Brain microvascular endothelial cell (primary cell): ENCODE results near the gene ADGRA1.

Source experiments
- DNase-seq: peaks from one replicate; pipeline ENCODE4 v3.0.0-alpha.2; 2020
- H3K27ac ChIP-seq: fragments of 250-450 bp; sonication (Bioruptor Pico); 2 replicates; pipeline ENCODE4 v1.5.1; 2020; ENCODE audit warnings: mild to moderate bottlenecking, moderate library complexity
- H3K27me3 ChIP-seq: fragments of 250-450 bp; sonication (Bioruptor Pico); replicated peaks from 2 replicates; pipeline ENCODE4 v1.5.1; 2020; ENCODE audit warnings: mild to moderate bottlenecking
- H3K36me3 ChIP-seq: fragments of 250-450 bp; sonication (Bioruptor Pico); replicated peaks from 2 replicates; pipeline ENCODE4 v1.5.1; 2020; ENCODE audit warnings: mild to moderate bottlenecking
- H3K4me3 ChIP-seq: 2 replicates; pipeline ENCODE4 v1.5.1; 2011; ENCODE audit warnings: low read depth, mild to moderate bottlenecking, control low read depth, low read length, moderate library complexity
- CTCF ChIP-seq: IDR thresholded peaks from 2 replicates; pipeline ENCODE4 v1.5.1; 2011; ENCODE audit warnings: low read depth, mild to moderate bottlenecking, moderate library complexity, low read length, control low read depth, inconsistent platforms; ENCODE audit errors: missing control alignments
- in situ Hi-C: cut with HindIII; loops from 2 replicates; pipeline ENCODE4 v1.10.0; 2017; ENCODE audit warnings: low sequenced_read_pairs, low pct_ligation_motif_present

Gene ADGRA1

GRCh38 chr10:133087679-133088178 is at the start of gene ADGRA1:
ADGRA1 (plus strand) TSS chr10:133087924; CDS start chr10:133088910, 986 bp downstream.
- H3K27ac ChIP-seq = no peak within 1 kb of the TSS
- no peaks in the 10 kb centered on the region for H3K36me3 ChIP-seq
- peaks cover 39% of the 10 kb centered on the region for H3K27me3 ChIP-seq
- TF ChIP-seq CTCF = no peak
- in situ Hi-C loops = no loop called here
- DNase-seq = no peak
- no peak within 1 kb of the TSS for H3K4me3 ChIP-seq

GRCh38 chr10:133038036-133038823 is 49.5 kb upstream of the ADGRA1 start:
- TF ChIP-seq CTCF = no peak
- no peak overlapping the region for H3K4me3 ChIP-seq
- no peaks in the 10 kb centered on the region for H3K27me3 ChIP-seq
- in situ Hi-C loops = no loop called here
- no peaks in the 10 kb centered on the region for H3K36me3 ChIP-seq
- H3K27ac ChIP-seq = no peak overlapping the region
- no peak for DNase-seq

- in situ Hi-C loops = no loop called here
- Histone ChIP-seq H3K27me3 (no peaks in the 10 kb centered on the region), H3K4me3 (no peak overlapping the region), H3K27ac (no peak overlapping the region), H3K36me3 (no peaks in the 10 kb centered on the region)
- no peak for DNase-seq
- TF ChIP-seq CTCF = no peak
Observed at GRCh38 chr10:133039107-133039802, 48.5 kb upstream of the ADGRA1 start.

GRCh38 chr10:133039803-133040165 is 47.9 kb upstream of the ADGRA1 start:
- Histone ChIP-seq H3K27ac (no peak overlapping the region), H3K4me3 (no peak overlapping the region), H3K36me3 (no peaks in the 10 kb centered on the region), H3K27me3 (no peaks in the 10 kb centered on the region)
- no peak for DNase-seq
- in situ Hi-C loops = no loop called here
- TF ChIP-seq CTCF = no peak

GRCh38 chr10:133040198-133040597 is 47.5 kb upstream of the ADGRA1 start:
- no peak for DNase-seq
- Histone ChIP-seq H3K27ac (no peak overlapping the region), H3K27me3 (no peaks in the 10 kb centered on the region), H3K36me3 (no peaks in the 10 kb centered on the region), H3K4me3 (no peak overlapping the region)
- in situ Hi-C loops = no loop called here
- no peak for TF ChIP-seq CTCF
